Loucy (cell line): Measurements from ENCODE around the gene PRR13.

Experiments used
- CTCF ChIP-seq: fragments of 200-600 bp; sonication (generic); conservative IDR thresholded peaks from 2 replicates; pipeline ENCODE4 v1.5.1; 2014; ENCODE audit warnings: mild to moderate bottlenecking, antibody characterized with exemption, low read length
- EZH2phosphoT487 ChIP-seq: fragments of 200-600 bp; IDR thresholded peaks from 2 replicates; pipeline ENCODE4 v1.6.1; 2018; ENCODE audit warnings: antibody characterized with exemption, mild to moderate bottlenecking, moderate library complexity, borderline replicate concordance

- TF ChIP-seq EZH2phosphoT487 (no peak), CTCF (no peak)
Observed at GRCh38 chr12:53427905-53428594, 13.5 kb upstream of the PRR13 start.
